B cell (primary cell): ENCODE data around the gene ARMC10.

ENCODE experiments used
- CTCF ChIP-seq: fragments of 200-600 bp; IDR thresholded peaks from one replicate; pipeline ENCODE4 v1.8.0; 2022; ENCODE audit warnings: antibody characterized with exemption, mild to moderate bottlenecking
- EZH2 ChIP-seq: IDR thresholded peaks from 2 replicates; pipeline ENCODE4 v1.6.1; 2012; ENCODE audit warnings: borderline replicate concordance, low read depth, mild to moderate bottlenecking, moderate library complexity, low read length; ENCODE audit not compliant: insufficient read depth, poor library complexity, severe bottlenecking

GRCh38 chr7:103129702-103130549 is 55.0 kb downstream of the ARMC10 start:
- TF ChIP-seq CTCF (no peak), EZH2 (no peak)
